NCI-H774 (cell line): ENCODE data around the gene SRC.

Experiments used
- DNase-seq: peaks from one replicate; lab custom pipeline; 2025; lab: John Stamatoyannopoulos, UW

Gene SRC

GRCh38 chr20:37345339-37346235 lies at the start of gene SRC:
Gene SRC (plus strand): TSS chr20:37346140. CDS start chr20:37384154, 38,014 bp downstream.
- DNase-seq = peak; percentile 30

GRCh38 chr20:37296371-37296770 lies 49.6 kb upstream of the SRC start:
- no peak for DNase-seq

- no peak for DNase-seq
Observed at GRCh38 chr20:37297066-37297736, 48.7 kb upstream of the SRC start.

- DNase-seq = no peak
Observed at GRCh38 chr20:37298190-37298939, 47.6 kb upstream of the SRC start.

- DNase-seq = no peak
Observed at GRCh38 chr20:37299718-37300528, 46.0 kb upstream of the SRC start.

GRCh38 chr20:37301120-37301519 lies 44.8 kb upstream of the SRC start:
- DNase-seq = no peak

- DNase-seq = no peak
Observed at GRCh38 chr20:37301558-37301957, 44.4 kb upstream of the SRC start.

GRCh38 chr20:37302981-37303380 lies 43.0 kb upstream of the SRC start:
- no peak for DNase-seq

- peak; percentile 8 for DNase-seq
Observed at GRCh38 chr20:37303637-37304036, 42.3 kb upstream of the SRC start.

- DNase-seq = no peak
Observed at GRCh38 chr20:37305079-37305478, 40.9 kb upstream of the SRC start.

GRCh38 chr20:37305839-37306238 lies 40.1 kb upstream of the SRC start:
- DNase-seq = no peak

GRCh38 chr20:37308086-37309050 lies 37.6 kb upstream of the SRC start:
- no peak for DNase-seq

GRCh38 chr20:37309290-37309689 lies 36.6 kb upstream of the SRC start:
- no peak for DNase-seq

GRCh38 chr20:37309936-37310590 lies 35.9 kb upstream of the SRC start:
- DNase-seq = no peak

GRCh38 chr20:37310951-37311350 lies 35.0 kb upstream of the SRC start:
- DNase-seq = no peak

GRCh38 chr20:37311710-37312355 lies 34.1 kb upstream of the SRC start:
- no peak for DNase-seq

- DNase-seq = no peak
Observed at GRCh38 chr20:37313546-37314091, 32.3 kb upstream of the SRC start.

GRCh38 chr20:37314099-37314498 lies 31.8 kb upstream of the SRC start:
- no peak for DNase-seq

GRCh38 chr20:37314617-37315016 lies 31.3 kb upstream of the SRC start:
- DNase-seq = no peak
